OCI-LY3 (cell line): ENCODE results near the gene GNA12.
A peak's percentile ranks its signal among the peaks of the same experiment; 100 is the strongest.

Experiments
- H2AFZ ChIP-seq: fragments of 200-600, 300-600 bp; shearing (Covaris generic); 2 replicates; pipeline ENCODE4 v1.6.0; 2014; ENCODE audit warnings: antibody characterized with exemption, low read depth, low read length
- H3K27ac ChIP-seq: fragments of 200-600, 300-600 bp; sonication (generic); 2 replicates; pipeline ENCODE4 v1.5.1; 2014; ENCODE audit warnings: mild to moderate bottlenecking, low read length, moderate library complexity, mixed read lengths
- H3K27me3 ChIP-seq: fragments of 200-600, 300-600 bp; sonication (generic); 2 replicates; pipeline ENCODE4 v1.6.1; 2014; ENCODE audit warnings: low read depth, low read length, mixed read lengths
- H3K36me3 ChIP-seq: fragments of 200-600, 300-600 bp; sonication (generic); replicated peaks from 2 replicates; pipeline ENCODE3; 2014; ENCODE audit warnings: low read depth, low read length, mixed read lengths
- H3K4me1 ChIP-seq: fragments of 300-600, 200-600 bp; sonication (generic); 2 replicates; pipeline ENCODE4 v1.6.1; 2014; ENCODE audit warnings: low read length, mixed read lengths
- H3K4me2 ChIP-seq: fragments of 200-600, 300-600 bp; sonication (generic); 2 replicates; pipeline ENCODE4 v1.6.1; 2014; ENCODE audit warnings: low read length, mixed read lengths
- H3K4me3 ChIP-seq: fragments of 300-600, 200-600 bp; sonication (generic); 2 replicates; pipeline ENCODE4 v1.5.1; 2014; ENCODE audit warnings: antibody characterized with exemption, mild to moderate bottlenecking, low read length, moderate library complexity
- H3K79me2 ChIP-seq: fragments of 300-600, 200-600 bp; shearing (Covaris generic); 2 replicates; pipeline ENCODE4 v1.6.1; 2014; ENCODE audit warnings: mild to moderate bottlenecking, low read length, mixed read lengths
- H3K9ac ChIP-seq: fragments of 300-600, 200-600 bp; shearing (Covaris generic); 2 replicates; pipeline ENCODE4 v1.6.0; 2014; ENCODE audit warnings: mild to moderate bottlenecking, low read length, moderate library complexity
- H3K9me3 ChIP-seq: fragments of 200-600, 300-600 bp; shearing (Covaris generic); 2 replicates; pipeline ENCODE4 v1.6.1; 2014; ENCODE audit warnings: low read length, mixed read lengths; ENCODE audit not compliant: insufficient read depth
- H4K20me1 ChIP-seq: fragments of 200-600, 300-600 bp; sonication (generic); 2 replicates; pipeline ENCODE4 v1.6.1; 2016; ENCODE audit warnings: low read length, mixed read lengths; ENCODE audit not compliant: insufficient read depth
- EZH2phosphoT487 ChIP-seq: fragments of 200-600 bp; shearing (Covaris generic); IDR thresholded peaks from 2 replicates; pipeline ENCODE4 v1.6.1; 2018; ENCODE audit warnings: antibody characterized with exemption, mixed run types, low read depth
- TF ChIP-seq, protein P1 (sequence below): fragments of 200-600, 300-600 bp; sonication (generic); IDR thresholded peaks from 2 replicates; pipeline ENCODE4 v1.5.1; 2014; ENCODE audit warnings: antibody characterized with exemption, low read length, low read depth

GNA12 gene

DNA sequence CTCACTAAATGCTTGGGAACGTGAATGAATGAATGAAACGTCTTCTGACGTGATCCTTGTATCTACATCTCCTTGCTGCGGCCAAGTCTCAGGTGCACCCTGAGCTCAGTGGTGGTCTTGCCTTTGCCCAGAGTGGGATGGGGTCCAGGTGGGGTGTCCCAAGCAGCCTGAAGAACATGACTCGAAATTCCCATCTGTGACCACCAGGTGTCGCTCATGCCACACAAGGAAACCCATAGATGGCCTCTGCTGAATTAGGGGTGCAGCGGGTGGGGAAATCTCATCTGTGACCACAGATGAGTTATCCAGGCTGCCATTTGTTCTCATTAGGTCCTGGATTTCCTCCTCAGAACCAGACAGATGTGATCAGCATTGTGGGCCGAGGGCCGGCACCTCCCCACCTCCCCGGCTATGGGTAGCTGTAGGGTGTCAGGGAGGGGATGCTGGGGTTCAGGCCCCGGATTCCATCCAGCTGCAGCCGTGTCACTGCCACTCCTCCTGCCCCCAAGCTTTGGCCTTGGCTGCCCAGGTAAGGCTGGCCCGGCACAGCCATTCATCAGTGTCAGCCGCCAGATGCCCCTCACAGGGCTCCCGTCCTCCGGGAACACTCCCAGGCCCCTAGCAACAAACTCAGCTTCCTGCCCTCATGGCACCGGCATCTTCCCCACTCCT lies 21.0 kb upstream of the GNA12 start:
- H2AFZ ChIP-seq: no peak overlapping the region
- no peaks in the 10 kb centered on the region for H3K36me3 ChIP-seq
- no peak overlapping the region for H3K4me3 ChIP-seq
- H3K79me2 ChIP-seq: no peaks in the 10 kb centered on the region
- peak overlapping the region; percentile 89 for H3K4me2 ChIP-seq
- peaks cover 28% of the 10 kb centered on the region for H3K4me1 ChIP-seq
- no peaks in the 10 kb centered on the region for H3K9me3 ChIP-seq
- H3K9ac ChIP-seq: no peak overlapping the region
- no peaks in the 10 kb centered on the region for H3K27me3 ChIP-seq
- H4K20me1 ChIP-seq: no peaks in the 10 kb centered on the region
- TF ChIP-seq, protein P1, sequence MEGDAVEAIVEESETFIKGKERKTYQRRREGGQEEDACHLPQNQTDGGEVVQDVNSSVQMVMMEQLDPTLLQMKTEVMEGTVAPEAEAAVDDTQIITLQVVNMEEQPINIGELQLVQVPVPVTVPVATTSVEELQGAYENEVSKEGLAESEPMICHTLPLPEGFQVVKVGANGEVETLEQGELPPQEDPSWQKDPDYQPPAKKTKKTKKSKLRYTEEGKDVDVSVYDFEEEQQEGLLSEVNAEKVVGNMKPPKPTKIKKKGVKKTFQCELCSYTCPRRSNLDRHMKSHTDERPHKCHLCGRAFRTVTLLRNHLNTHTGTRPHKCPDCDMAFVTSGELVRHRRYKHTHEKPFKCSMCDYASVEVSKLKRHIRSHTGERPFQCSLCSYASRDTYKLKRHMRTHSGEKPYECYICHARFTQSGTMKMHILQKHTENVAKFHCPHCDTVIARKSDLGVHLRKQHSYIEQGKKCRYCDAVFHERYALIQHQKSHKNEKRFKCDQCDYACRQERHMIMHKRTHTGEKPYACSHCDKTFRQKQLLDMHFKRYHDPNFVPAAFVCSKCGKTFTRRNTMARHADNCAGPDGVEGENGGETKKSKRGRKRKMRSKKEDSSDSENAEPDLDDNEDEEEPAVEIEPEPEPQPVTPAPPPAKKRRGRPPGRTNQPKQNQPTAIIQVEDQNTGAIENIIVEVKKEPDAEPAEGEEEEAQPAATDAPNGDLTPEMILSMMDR: peak; percentile 86
- TF ChIP-seq EZH2phosphoT487: no peak
- H3K27ac ChIP-seq: no peak overlapping the region

DNA sequence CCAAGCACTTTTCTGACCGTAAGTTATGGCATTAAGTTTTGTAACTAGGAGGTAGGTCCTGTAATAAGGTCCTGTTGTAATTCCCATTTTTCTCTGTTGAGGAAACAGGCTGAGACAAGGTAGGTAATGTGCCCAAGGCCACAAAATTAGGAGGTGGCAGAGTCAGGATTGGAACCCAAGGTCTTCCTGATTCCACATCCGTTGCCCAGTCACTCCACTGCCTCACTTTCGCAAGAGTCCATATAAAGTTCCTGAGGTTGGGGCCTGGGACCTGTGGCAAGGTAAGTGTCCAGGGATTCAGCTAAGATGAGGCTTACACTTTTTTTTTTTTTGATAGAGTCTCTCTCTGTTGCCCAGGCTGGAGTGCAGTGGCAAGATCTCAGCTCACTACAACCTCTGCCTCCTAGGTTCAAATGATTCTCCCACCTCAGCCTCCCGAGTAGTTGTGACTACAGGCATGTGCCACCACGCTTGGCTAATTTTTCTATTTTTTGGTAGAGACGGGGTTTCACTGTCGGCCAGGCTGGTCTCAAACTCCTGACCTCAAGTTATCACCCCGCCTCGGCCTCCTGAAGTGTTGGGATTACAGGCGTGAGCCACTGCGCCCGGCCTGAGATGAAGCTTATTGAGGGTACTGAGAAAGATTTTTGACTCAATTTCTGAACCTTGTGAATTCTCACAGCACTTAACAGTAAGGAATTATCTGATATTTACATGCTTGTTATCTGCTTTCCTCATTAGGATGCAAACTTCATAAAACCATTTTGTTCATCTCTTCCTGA lies 20.3 kb upstream of the GNA12 start:
- Histone ChIP-seq H4K20me1 (no peaks in the 10 kb centered on the region), H3K4me1 (peaks cover 33% of the 10 kb centered on the region), H3K36me3 (no peaks in the 10 kb centered on the region), H3K4me3 (peak overlapping the region; percentile 70), H3K4me2 (peak overlapping the region; percentile 89), H3K27me3 (no peaks in the 10 kb centered on the region), H3K9ac (peak overlapping the region; percentile 60; the same call in 1 of the 2 replicates), H3K27ac (0 out of 2 replicates have a peak overlapping the region, but pooled peaks have one; percentile 33), H3K9me3 (no peaks in the 10 kb centered on the region), H2AFZ (peak overlapping the region; percentile 97), H3K79me2 (no peaks in the 10 kb centered on the region)
- TF ChIP-seq, protein P1: no peak

DNA sequence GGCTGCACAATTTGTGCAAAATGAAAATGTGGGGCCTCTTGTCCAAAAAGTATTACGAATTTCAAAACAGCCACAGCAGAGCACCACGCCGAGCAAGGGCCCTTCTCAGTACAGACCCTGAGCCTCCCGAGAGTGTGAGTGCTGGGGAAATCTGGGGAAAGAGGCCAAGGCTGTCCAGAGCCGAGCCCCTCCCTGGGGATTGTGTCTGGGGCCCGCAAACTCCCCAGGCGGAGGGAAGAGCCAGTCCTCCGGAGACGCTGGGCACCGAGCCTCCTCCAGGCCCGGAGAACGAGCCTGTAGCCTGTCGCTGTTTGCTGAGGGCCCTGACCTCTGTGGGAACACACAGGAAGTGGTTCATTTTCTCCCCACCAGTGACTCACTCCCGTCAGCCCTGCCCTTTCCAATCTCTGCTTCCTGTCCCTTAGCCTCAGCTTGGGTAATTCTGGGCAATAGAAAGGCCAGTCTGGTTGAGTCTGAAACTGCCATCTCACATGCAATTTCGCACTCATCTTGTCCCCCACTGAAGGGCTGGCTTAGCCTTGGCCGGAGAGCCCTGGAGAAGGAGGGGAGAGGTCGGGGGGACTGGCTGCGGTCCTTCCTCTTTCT lies 19.5 kb upstream of the GNA12 start:
- peak overlapping the region; percentile 89 for H3K4me2 ChIP-seq
- H2AFZ ChIP-seq: peak overlapping the region; percentile 97
- no peaks in the 10 kb centered on the region for H3K36me3 ChIP-seq
- no peaks in the 10 kb centered on the region for H3K9me3 ChIP-seq
- H3K79me2 ChIP-seq: no peaks in the 10 kb centered on the region
- peaks cover 33% of the 10 kb centered on the region for H3K4me1 ChIP-seq
- H3K27ac ChIP-seq: peak overlapping the region; percentile 33
- no peaks in the 10 kb centered on the region for H3K27me3 ChIP-seq
- no peaks in the 10 kb centered on the region for H4K20me1 ChIP-seq
- no peak for TF ChIP-seq EZH2phosphoT487
- TF ChIP-seq, protein P1: no peak
- H3K9ac ChIP-seq: peak overlapping the region; percentile 60; the same call in 1 of the 2 replicates
- H3K4me3 ChIP-seq: peak overlapping the region; percentile 70

DNA sequence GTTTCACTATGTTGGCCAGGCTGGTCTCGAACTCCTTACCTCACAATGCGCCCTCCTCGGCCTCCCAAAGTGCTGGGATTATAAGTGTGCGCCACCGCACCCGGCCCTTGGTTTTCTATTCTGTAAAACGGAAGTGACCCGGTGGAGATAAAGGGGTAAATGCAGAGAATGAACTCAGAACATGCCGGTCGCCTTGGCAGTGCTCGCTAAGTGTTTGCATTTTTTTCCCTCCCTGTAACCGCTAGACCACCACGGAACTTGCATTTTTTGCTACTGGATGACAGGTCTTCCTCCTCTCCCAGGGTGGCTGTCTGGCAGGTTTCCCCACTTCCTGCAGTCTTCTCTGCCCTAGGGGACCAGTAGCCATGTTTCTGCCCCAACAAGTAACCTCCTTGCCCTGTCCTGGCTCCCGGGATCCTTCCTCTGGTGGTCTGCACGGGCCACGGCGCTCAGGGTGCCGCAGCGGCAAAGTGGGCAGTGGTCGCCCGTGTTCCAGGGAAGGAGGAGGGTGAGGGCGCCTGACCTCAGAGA lies 18.8 kb upstream of the GNA12 start:
- peak overlapping the region; percentile 97; the same call in 1 of the 2 replicates for H2AFZ ChIP-seq

More for the DNA sequence above, 18.8 kb upstream of the GNA12 start:
- H3K4me1 ChIP-seq: peaks cover 33% of the 10 kb centered on the region
- no peaks in the 10 kb centered on the region for H3K27me3 ChIP-seq
- peak overlapping the region; percentile 70; the same call in 1 of the 2 replicates for H3K4me3 ChIP-seq
- H4K20me1 ChIP-seq: no peaks in the 10 kb centered on the region
- no peaks in the 10 kb centered on the region for H3K79me2 ChIP-seq
- H3K9ac ChIP-seq: peak overlapping the region; percentile 60; the same call in 1 of the 2 replicates
- H3K9me3 ChIP-seq: no peaks in the 10 kb centered on the region
- H3K36me3 ChIP-seq: no peaks in the 10 kb centered on the region
- TF ChIP-seq, protein P1: no peak
- TF ChIP-seq EZH2phosphoT487: no peak
- H3K4me2 ChIP-seq: peak overlapping the region; percentile 89
- H3K27ac ChIP-seq: no peak overlapping the region
